Hepatocyte (in vitro differentiated cells): Measurements from ENCODE around the gene FOXR1. TPM values are rescaled to one million over a fixed set of nuclear protein-coding genes. Genes with fewer than 3 reads are reported as not detected.

ENCODE experiments used
- DNase-seq: peaks from one replicate; pipeline ENCODE4 v3.0.0-alpha.2; 2016; ENCODE audit warnings: low spot score
- H2AFZ ChIP-seq: fragments of 200-600 bp; sonication (generic); 2 replicates; pipeline ENCODE4 v1.6.0; 2016; ENCODE audit warnings: antibody characterized with exemption, mild to moderate bottlenecking
- H3K27ac ChIP-seq: fragments of 200-600 bp; sonication (generic); 2 replicates; pipeline ENCODE4 v1.5.1; 2016; ENCODE audit warnings: mild to moderate bottlenecking
- H3K27me3 ChIP-seq: fragments of 200-600 bp; sonication (generic); 2 replicates; pipeline ENCODE4 v1.6.1; 2016
- H3K36me3 ChIP-seq: fragments of 200-600 bp; sonication (generic); replicated peaks from 2 replicates; pipeline ENCODE4 v1.5.1; 2016; ENCODE audit warnings: low read depth; ENCODE audit not compliant: insufficient read depth
- H3K4me1 ChIP-seq: fragments of 200-600 bp; sonication (generic); 2 replicates; pipeline ENCODE4 v1.5.1; 2016; ENCODE audit warnings: mild to moderate bottlenecking, moderate library complexity; ENCODE audit not compliant: insufficient read depth
- H3K4me2 ChIP-seq: fragments of 200-600 bp; sonication (generic); 2 replicates; pipeline ENCODE4 v1.6.0; 2016
- H3K4me3 ChIP-seq: fragments of 200-600 bp; sonication (generic); 2 replicates; pipeline ENCODE4 v1.5.1; 2016; ENCODE audit warnings: mild to moderate bottlenecking
- H3K79me2 ChIP-seq: fragments of 200-600 bp; sonication (generic); 2 replicates; pipeline ENCODE4 v1.6.0; 2017; ENCODE audit warnings: mild to moderate bottlenecking
- H3K9me2 ChIP-seq: fragments of 200-600 bp; sonication (generic); replicated peaks from 2 replicates; pipeline ENCODE4 v1.6.0; 2017; ENCODE audit warnings: mild to moderate bottlenecking; ENCODE audit not compliant: insufficient read depth
- H3K9me3 ChIP-seq: fragments of 200-600 bp; sonication (generic); 2 replicates; pipeline ENCODE4 v1.5.1; 2016; ENCODE audit warnings: low read depth, mild to moderate bottlenecking
- H4K20me1 ChIP-seq: fragments of 200-600 bp; sonication (generic); 2 replicates; pipeline ENCODE4 v1.6.0; 2016; ENCODE audit warnings: mild to moderate bottlenecking; ENCODE audit not compliant: insufficient read depth, poor library complexity, severe bottlenecking
- CTCF ChIP-seq: fragments of 200-600 bp; sonication (generic); IDR thresholded peaks from 2 replicates; pipeline ENCODE4 v1.5.1; 2016; ENCODE audit warnings: antibody characterized with exemption, mild to moderate bottlenecking; ENCODE audit not compliant: poor library complexity
- EZH2 ChIP-seq: fragments of 200-600 bp; sonication (generic); IDR thresholded peaks from 2 replicates; pipeline ENCODE4 v1.6.1; 2016; ENCODE audit warnings: antibody characterized with exemption, mild to moderate bottlenecking, borderline replicate concordance
- EZH2phosphoT487 ChIP-seq: fragments of 200-600 bp; sonication (generic); IDR thresholded peaks from one replicate; pipeline ENCODE4 v1.6.1; 2018; ENCODE audit warnings: antibody characterized with exemption, mild to moderate bottlenecking, low read depth, moderate library complexity; ENCODE audit not compliant: unreplicated experiment, severe bottlenecking
- WGBS: methylation state at CpG from one replicate; pipeline ENCODE4 v1.1.6; 2016; ENCODE audit warnings: low lambda C conversion rate; ENCODE audit errors: missing lambda C conversion rate; 5-methylcytosine and 5-hydroxymethylcytosine counted together
- polyA plus RNA-seq: library from polyadenylated mRNA; unstranded; fragments of >200 nt; fragmentation: Nextera tagmentation; extraction: Ambion mirVana; gene quantifications from 2 replicates; pipeline ENCODE4 v1.2.1, GENCODE V29; 2016
- total RNA-seq: library from RNA; depleted of rRNA; stranded (reverse); fragments of >200 nt; gene quantifications from 2 replicates; pipeline ENCODE4 v1.2.3, GENCODE V29; 2014

FOXR1 gene
- total and polyA plus RNA-seq, 2 experiments from 2014 or later: not detected

- H3K9me3 ChIP-seq: no peaks in the 10 kb centered on the region
- H2AFZ ChIP-seq: no peak overlapping the region
- no peaks in the 10 kb centered on the region for H3K36me3 ChIP-seq
- under 1% methylated on average over 18 of the region's 20 CpGs for WGBS
- no peaks in the 10 kb centered on the region for H3K9me2 ChIP-seq
- peaks cover 11% of the 10 kb centered on the region for H3K79me2 ChIP-seq
- H3K4me1 ChIP-seq: peaks cover 28% of the 10 kb centered on the region
- DNase-seq: peak; percentile 95
- H4K20me1 ChIP-seq: no peaks in the 10 kb centered on the region
- peak overlapping the region; percentile 92 for H3K4me2 ChIP-seq
- no peaks in the 10 kb centered on the region for H3K27me3 ChIP-seq
- TF ChIP-seq CTCF (peak; percentile 93), EZH2 (no peak)
- H3K27ac ChIP-seq: peak overlapping the region; percentile 98
- peak overlapping the region; percentile 73 for H3K4me3 ChIP-seq
Measured at GRCh38 chr11:118930094-118930712, 41.4 kb upstream of the FOXR1 start.

- H2AFZ ChIP-seq: no peak overlapping the region
- no peaks in the 10 kb centered on the region for H4K20me1 ChIP-seq
Measured at GRCh38 chr11:118931571-118931970, 40.0 kb upstream of the FOXR1 start.

GRCh38 chr11:118933486-118933885 is 38.1 kb upstream of the FOXR1 start:
- no peaks in the 10 kb centered on the region for H3K9me3 ChIP-seq
- no peaks in the 10 kb centered on the region for H3K9me2 ChIP-seq
- H2AFZ ChIP-seq: no peak overlapping the region
- H4K20me1 ChIP-seq: no peaks in the 10 kb centered on the region
- no peak overlapping the region for H3K4me3 ChIP-seq
- no peak for DNase-seq
- WGBS: 33% methylated on average over 4 of the region's 4 CpGs
- H3K4me2 ChIP-seq: no peak overlapping the region
- TF ChIP-seq CTCF (no peak), EZH2phosphoT487 (no peak), EZH2 (no peak)
- peaks cover 17% of the 10 kb centered on the region for H3K4me1 ChIP-seq
- H3K79me2 ChIP-seq: no peaks in the 10 kb centered on the region
- no peaks in the 10 kb centered on the region for H3K36me3 ChIP-seq
- peak overlapping the region; percentile 28 for H3K27ac ChIP-seq
- no peaks in the 10 kb centered on the region for H3K27me3 ChIP-seq

More at GRCh38 chr11:118931571-118931970, 40.0 kb upstream of the FOXR1 start:
- H3K4me2 ChIP-seq: no peak overlapping the region
- H3K27me3 ChIP-seq: no peaks in the 10 kb centered on the region
- no peak for TF ChIP-seq EZH2phosphoT487
- H3K36me3 ChIP-seq: no peaks in the 10 kb centered on the region
- H3K79me2 ChIP-seq: peaks cover 9% of the 10 kb centered on the region
- no peak overlapping the region for H3K4me3 ChIP-seq
- H3K4me1 ChIP-seq: peaks cover 23% of the 10 kb centered on the region
- H3K9me3 ChIP-seq: no peaks in the 10 kb centered on the region
- DNase-seq: no peak
- H3K9me2 ChIP-seq: no peaks in the 10 kb centered on the region
- no peak overlapping the region for H3K27ac ChIP-seq

GRCh38 chr11:118935376-118935775 is 36.2 kb upstream of the FOXR1 start:
- H3K4me2 ChIP-seq: no peak overlapping the region

More at GRCh38 chr11:118935376-118935775, 36.2 kb upstream of the FOXR1 start:
- H3K27ac ChIP-seq: no peak overlapping the region
- no peaks in the 10 kb centered on the region for H4K20me1 ChIP-seq
- no peaks in the 10 kb centered on the region for H3K9me2 ChIP-seq
- no peaks in the 10 kb centered on the region for H3K9me3 ChIP-seq
- no peaks in the 10 kb centered on the region for H3K27me3 ChIP-seq
- no peaks in the 10 kb centered on the region for H3K79me2 ChIP-seq
- no peak overlapping the region for H2AFZ ChIP-seq
- 92% methylated on average over 8 of the region's 8 CpGs for WGBS
- peaks cover 22% of the 10 kb centered on the region for H3K4me1 ChIP-seq
- H3K36me3 ChIP-seq: no peaks in the 10 kb centered on the region
- TF ChIP-seq EZH2phosphoT487: no peak
- no peak for TF ChIP-seq CTCF
- TF ChIP-seq EZH2: no peak
- DNase-seq: no peak
- no peak overlapping the region for H3K4me3 ChIP-seq
